Measurements from ENCODE around the gene DNAH10.

The DNAH10 gene

GRCh38 chr12:123950476-123951349 is 188.6 kb downstream of the DNAH10 start:
- DNase-seq: no peak

GRCh38 chr12:123951467-123951866 is 189.4 kb downstream of the DNAH10 start:
- no peak for DNase-seq

GRCh38 chr12:123952037-123952436 is 189.9 kb downstream of the DNAH10 start:
- DNase-seq: no peak

- DNase-seq: no peak
Measured at GRCh38 chr12:123954647-123955350, 192.7 kb downstream of the DNAH10 start.

GRCh38 chr12:123956249-123956648 is 194.1 kb downstream of the DNAH10 start:
- DNase-seq: no peak

- DNase-seq: no peak
Measured at GRCh38 chr12:123957196-123957595, 195.1 kb downstream of the DNAH10 start.

GRCh38 chr12:123958462-123958861 is 196.4 kb downstream of the DNAH10 start:
- DNase-seq: no peak

GRCh38 chr12:123958876-123959275 is 196.8 kb downstream of the DNAH10 start:
- DNase-seq: no peak

- no peak for DNase-seq
Measured at GRCh38 chr12:123960029-123960735, 198.1 kb downstream of the DNAH10 start.

- no peak for DNase-seq
Measured at GRCh38 chr12:123960856-123961255, 198.8 kb downstream of the DNAH10 start.

GRCh38 chr12:123961585-123962345 is 199.7 kb downstream of the DNAH10 start:
- no peak for DNase-seq

GRCh38 chr12:123962513-123962912 is 200.4 kb downstream of the DNAH10 start:
- no peak for DNase-seq

- no peak for DNase-seq
Measured at GRCh38 chr12:123963821-123964220, 201.7 kb downstream of the DNAH10 start.

GRCh38 chr12:123965382-123965781 is 203.3 kb downstream of the DNAH10 start:
- no peak for DNase-seq

- no peak for DNase-seq
Measured at GRCh38 chr12:123966596-123966995, 204.5 kb downstream of the DNAH10 start.

- no peak for DNase-seq
Measured at GRCh38 chr12:123967121-123967586, 205.1 kb downstream of the DNAH10 start.

- no peak for DNase-seq
Measured at GRCh38 chr12:123971449-123971769, 209.3 kb downstream of the DNAH10 start.

- DNase-seq: peak; percentile 24
Measured at GRCh38 chr12:123971770-123972456, 209.8 kb downstream of the DNAH10 start.

- DNase-seq: peak; percentile 98
Measured at GRCh38 chr12:123972457-123973401, 210.6 kb downstream of the DNAH10 start, which contains the start of the genes CCDC92 and ZNF664. TSS of gene CCDC92 (minus strand) at chr12:123972831. CDS start at chr12:123944305, 28,526 bp downstream. TSS of gene ZNF664 (plus strand) at chr12:123973215. CDS start at chr12:124012145, 38,930 bp downstream.

- peak; percentile 7 for DNase-seq
Measured at GRCh38 chr12:123973552-123974341, 211.6 kb downstream of the DNAH10 start.

All from NCI-H2171 (cell line).